GDM1 (cell line): ENCODE results near the gene SMIM7.

ENCODE experiments used
- DNase-seq: peaks from one replicate; lab custom pipeline; 2025; lab: John Stamatoyannopoulos, UW

Gene SMIM7

GRCh38 chr19:16621165-16621800 is 38.7 kb downstream of the SMIM7 start:
- no peak for DNase-seq

DNA sequence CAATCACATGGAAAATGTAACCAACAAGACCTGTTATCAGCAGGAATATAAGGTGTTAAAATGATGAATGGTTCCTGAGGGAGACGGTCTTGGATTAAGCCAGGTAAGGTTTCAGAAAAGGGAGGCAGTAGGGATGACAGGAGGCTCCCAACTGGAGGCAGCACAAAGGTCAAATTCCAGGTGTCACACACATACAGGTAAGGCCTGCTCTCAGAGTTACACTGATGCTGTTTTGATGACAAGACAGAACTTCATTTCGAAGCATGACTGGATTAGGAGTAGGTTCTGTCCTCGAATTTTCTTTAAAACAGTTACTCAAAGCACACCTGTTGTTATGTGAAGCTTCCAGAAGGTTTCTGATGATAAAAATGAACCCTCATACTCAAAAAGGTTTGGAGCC is 39.4 kb downstream of the SMIM7 start:
- DNase-seq = no peak

- DNase-seq = no peak
Observed at GRCh38 chr19:16620018-16620417, 39.9 kb downstream of the SMIM7 start.

DNA sequence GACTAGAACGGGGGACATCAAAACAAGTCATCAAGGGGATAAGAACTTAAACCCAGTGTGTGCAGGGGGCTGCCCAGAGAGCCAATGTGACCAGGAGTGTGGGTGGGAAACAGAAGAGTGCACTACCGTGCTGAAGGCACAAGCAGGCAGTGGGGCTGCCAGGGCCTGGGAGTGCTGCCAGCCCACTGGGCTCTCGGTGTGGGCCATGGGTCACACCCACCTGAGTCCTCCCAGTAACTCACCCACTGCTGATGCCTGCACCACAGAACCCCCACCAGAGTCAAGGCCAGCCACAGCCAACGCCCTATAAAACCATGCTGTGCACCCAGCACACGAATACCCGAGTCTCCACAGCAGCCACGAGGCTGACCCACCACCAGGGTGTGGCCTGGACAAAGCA is 40.5 kb downstream of the SMIM7 start:
- DNase-seq = no peak

- no peak for DNase-seq
Observed at GRCh38 chr19:16618248-16618647, 41.7 kb downstream of the SMIM7 start.

DNA sequence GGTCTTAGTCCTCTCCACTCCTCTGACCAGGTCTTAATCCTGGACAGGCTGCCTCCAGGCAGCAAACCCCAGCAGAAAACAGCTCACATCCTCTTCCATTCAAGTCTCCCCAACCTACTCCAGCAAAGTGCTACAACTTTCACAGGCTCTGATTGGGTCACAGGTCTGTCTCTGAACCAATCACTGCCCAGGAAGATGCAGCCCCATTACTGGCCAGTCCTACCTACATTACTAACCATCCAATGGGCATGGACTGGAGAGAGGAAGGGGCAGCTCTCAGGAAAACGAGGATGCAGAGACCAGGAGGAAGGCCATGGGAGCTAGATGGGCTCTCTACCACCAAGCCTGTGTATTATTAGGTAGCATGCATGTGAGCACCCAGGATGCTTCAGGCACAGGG is 44.1 kb downstream of the SMIM7 start:
- DNase-seq = no peak

DNA sequence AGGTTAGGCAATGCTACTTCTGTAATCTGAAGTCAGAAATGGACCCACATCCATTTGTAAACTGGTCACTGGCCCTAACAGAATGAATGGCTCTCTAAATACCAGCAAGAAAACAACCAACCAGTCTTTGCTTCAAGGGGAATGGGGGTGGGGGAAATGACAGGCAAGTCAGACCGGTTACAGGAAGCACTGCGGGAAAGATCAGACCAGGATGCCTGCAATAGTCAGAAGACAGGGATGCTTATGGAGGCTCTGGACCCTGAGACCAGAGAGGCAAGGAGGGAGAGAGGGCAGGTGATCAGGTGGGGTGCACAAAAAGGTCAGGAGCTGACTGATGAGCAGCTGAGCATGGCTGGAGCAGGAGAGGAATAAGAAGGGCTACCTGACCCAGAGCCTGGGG is 45.0 kb downstream of the SMIM7 start:
- no peak for DNase-seq

DNA sequence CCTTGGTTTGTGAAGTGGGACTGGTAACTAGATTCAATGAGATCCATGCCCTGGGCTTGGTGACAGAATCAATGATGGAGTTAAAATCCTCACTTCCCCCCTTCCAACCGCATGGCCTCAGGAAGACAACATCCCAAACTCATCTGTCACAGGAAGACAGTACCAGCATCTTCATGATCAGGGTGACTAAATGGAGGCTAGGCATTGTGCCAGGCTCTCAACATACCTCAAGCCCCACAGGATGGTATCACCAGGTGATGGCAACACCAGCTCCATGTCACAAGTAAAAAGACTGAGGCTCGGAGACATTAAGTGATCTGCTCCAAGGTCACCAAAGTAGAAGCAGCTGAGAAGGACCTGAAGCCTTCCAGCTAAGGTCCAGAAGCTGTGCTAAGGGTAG is 46.1 kb downstream of the SMIM7 start:
- no peak for DNase-seq

- no peak for DNase-seq
Observed at GRCh38 chr19:16612636-16613035, 47.3 kb downstream of the SMIM7 start.

- no peak for DNase-seq
Observed at GRCh38 chr19:16611121-16611520, 48.8 kb downstream of the SMIM7 start.

DNA sequence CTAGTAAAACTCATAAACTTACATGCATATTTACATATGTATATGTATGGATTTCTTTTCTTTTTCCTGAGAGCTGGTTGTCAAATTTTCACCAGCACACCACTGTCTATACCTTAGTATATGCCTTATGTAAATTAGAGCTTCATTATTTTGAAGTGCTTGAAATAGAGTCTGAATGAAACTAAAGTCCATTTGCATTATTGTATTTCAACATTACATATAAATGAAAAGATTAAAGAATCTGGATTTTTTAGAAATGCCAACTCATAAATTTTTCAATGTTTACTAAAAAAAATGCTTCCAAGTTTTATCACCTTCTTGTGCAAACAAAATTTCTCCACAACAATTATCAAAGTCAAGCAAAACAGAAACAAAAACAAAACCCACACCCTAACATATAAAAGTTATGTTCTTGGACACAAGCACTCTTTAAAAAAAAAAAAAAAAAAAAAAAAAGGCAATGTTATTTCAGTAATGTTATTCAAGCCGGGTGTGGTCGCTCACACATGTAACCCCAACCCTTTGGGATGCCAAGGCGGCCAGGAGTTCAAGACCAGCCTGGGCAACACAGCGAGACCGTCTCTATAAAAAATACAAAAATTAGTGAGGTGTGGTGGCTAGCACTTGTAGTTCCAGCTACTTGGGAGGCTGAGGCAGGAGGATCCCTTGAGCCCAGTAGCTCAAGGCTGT is 50.3 kb downstream of the SMIM7 start:
- no peak for DNase-seq

GRCh38 chr19:16608290-16608739 is 51.6 kb downstream of the SMIM7 start:
- no peak for DNase-seq

- no peak for DNase-seq
Observed at GRCh38 chr19:16607819-16608218, 52.1 kb downstream of the SMIM7 start.

GRCh38 chr19:16605553-16605994 is 54.4 kb downstream of the SMIM7 start:
- DNase-seq = no peak

DNA sequence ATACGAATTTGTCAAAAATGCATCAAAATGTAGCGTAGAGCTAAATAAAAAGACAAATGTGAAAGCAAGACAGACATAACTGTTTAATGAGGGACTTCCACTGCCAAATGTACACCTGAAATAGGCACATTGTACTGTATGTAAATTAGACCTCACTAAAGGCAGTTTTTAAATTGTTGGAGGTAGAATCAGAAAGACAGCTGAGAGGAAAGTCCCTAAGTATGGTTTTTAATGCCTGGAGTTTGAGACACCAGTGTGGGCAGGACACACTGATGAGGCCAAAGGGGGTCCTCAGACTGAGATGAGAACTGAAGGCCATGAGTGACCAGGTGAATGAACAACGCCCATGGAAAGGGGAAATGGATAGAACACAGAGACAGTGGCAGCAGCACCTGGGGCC is 54.8 kb downstream of the SMIM7 start:
- no peak for DNase-seq

- DNase-seq = no peak
Observed at GRCh38 chr19:16604615-16605014, 55.3 kb downstream of the SMIM7 start.

GRCh38 chr19:16603090-16603489 is 56.9 kb downstream of the SMIM7 start:
- no peak for DNase-seq

DNA sequence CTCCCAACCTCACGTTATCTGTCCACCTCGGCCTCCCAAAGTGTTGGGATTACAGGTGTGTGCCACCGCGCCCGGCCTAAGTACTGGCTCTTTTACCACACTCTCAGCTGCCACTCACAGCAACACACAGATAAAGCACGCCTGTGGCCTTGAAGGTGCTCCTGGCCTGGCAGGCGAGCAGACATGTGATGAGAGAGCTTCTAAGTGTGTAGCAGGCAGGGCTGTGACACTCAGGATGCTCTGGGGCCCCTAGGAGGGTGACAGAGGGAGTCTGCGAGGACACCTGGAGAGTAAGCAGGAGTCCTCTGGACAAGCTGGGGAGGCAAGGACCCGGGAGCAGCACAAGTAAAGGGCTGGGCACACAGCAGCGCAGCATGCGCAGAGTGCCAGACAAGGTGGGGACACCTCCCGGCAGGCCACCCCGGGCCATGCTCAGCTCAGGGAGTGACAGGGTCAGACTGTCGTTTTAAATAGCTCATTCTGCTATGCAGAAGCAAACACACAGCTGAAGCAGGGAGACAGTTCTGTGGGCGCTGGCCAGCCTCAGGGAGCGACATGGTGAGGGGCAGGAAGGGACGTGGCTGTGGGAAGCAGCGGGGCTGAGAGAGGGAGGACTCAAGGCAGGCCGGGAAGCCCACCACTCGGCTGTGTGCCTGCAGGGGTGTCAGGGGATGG is 58.4 kb downstream of the SMIM7 start:
- no peak for DNase-seq

DNA sequence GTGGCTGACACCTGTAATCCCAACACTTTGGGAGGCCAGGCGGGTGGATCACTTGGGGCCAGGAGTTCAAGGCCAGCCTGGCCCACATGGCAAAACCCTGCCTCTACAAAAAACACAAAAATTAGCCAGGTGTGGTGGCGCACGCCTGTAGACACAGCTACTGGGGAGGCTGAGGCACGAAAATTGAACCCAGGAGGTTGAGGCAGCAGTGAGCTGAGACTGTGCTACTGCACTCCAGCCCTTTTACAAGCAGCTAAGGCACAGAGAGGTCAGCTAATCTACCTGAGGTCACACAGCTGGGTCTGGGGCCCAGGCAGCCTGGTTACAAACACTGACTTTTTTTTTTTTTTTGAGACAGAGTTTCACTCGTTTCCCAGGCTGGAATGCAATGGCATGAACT is 59.1 kb downstream of the SMIM7 start:
- DNase-seq = no peak

DNA sequence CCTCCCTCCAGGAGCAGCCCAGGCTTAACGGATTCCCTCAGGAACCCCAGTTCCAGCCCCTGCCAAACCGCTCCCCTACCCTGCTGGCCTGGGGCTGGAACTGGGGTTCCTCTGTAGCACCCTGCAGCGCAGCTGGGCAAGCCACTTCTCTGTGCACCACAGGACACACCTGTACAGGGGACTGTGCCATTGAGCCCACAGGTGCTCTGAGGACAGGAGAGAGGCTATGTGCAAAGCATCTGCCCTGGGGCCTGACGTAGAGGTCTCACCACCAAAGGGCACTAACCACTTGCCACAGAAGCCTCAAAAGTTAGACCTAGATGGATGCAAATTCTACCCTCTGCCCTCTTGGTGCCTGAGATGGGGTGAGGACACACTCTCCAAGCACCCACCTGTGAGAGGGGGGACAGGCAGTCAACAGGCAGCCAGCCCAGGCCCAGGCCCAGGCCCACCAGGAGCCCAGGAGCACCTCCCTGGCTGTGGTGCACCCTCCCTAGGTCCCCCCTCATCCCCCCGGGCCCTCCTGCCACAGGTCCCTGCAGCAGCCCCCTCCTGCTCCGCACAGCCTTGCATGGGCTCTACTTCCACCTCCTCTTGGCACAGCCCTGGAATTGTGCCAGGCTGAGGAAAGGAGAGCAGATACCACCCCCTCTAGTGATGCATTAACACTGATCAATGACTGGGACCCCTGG is 60.1 kb downstream of the SMIM7 start:
- DNase-seq = no peak

GRCh38 chr19:16598848-16599247 is 61.1 kb downstream of the SMIM7 start:
- no peak for DNase-seq

DNA sequence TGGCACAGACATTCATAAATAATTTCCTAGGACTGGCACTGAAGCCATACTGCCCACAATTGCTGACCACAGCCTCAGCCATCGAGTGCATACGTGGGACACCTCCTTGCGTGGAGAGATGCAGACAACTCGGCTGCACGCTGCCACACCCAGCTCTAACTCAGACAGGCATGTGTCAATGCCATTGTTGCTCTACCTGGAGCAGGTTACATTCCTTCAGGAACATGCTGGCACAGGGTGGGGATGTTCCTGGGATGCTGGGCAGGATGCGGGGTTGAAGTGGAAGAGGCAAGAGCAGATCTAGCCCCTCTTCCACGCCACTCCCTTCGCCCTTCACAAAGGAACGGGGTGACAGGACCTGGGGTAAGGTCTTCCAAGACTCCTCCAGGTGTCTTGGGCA is 63.5 kb downstream of the SMIM7 start:
- no peak for DNase-seq
